Fibroblast of lung (primary cell): ENCODE results near the gene COL27A1.

Experiments
- EZH2 ChIP-seq: IDR thresholded peaks from 2 replicates; pipeline ENCODE4 v1.5.1; 2012; ENCODE audit warnings: low read length, control low read depth, mild to moderate bottlenecking; ENCODE audit errors: missing control alignments
- TF ChIP-seq, protein P1 (sequence below), 2 donors: IDR thresholded peaks in 1 of 2; conservative IDR thresholded peaks in 1 of 2; 1 replicate in 1 of 2; 2 replicates in 1 of 2; pipeline ENCODE4 v1.5.1; 2011 to 2012; ENCODE audit warnings: low read length in 2 of 2, control low read depth in 1 of 2, inconsistent platforms in 1 of 2, low read depth in 1 of 2, mild to moderate bottlenecking in 1 of 2

DNA sequence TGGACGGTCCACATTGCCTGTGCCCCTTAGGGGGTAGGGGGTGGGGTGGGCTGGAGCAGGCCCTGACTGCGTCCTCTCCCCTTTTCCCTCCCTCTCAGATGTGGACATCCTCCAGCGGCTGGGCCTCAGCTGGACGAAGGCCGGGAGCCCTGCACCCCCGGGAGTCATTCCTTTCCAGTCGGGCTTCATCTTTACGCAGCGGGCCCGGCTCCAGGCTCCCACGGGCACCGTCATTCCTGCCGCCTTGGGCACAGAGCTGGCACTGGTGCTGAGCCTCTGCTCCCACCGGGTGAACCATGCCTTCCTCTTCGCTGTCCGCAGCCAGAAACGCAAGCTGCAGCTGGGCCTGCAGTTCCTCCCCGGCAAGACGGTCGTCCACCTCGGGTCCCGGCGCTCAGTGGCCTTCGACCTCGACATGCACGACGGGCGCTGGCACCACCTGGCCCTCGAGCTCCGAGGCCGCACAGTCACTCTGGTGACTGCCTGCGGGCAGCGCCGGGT, 12.3 kb downstream of the COL27A1 start:
- TF ChIP-seq, protein P1, sequence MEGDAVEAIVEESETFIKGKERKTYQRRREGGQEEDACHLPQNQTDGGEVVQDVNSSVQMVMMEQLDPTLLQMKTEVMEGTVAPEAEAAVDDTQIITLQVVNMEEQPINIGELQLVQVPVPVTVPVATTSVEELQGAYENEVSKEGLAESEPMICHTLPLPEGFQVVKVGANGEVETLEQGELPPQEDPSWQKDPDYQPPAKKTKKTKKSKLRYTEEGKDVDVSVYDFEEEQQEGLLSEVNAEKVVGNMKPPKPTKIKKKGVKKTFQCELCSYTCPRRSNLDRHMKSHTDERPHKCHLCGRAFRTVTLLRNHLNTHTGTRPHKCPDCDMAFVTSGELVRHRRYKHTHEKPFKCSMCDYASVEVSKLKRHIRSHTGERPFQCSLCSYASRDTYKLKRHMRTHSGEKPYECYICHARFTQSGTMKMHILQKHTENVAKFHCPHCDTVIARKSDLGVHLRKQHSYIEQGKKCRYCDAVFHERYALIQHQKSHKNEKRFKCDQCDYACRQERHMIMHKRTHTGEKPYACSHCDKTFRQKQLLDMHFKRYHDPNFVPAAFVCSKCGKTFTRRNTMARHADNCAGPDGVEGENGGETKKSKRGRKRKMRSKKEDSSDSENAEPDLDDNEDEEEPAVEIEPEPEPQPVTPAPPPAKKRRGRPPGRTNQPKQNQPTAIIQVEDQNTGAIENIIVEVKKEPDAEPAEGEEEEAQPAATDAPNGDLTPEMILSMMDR (conservative IDR thresholded peaks at IDR 0.05 in 1 of 2, IDR thresholded peaks at IDR 0.05 in 1 of 2; ENCODE audit: low read depth in 1 of 2, low read length in 2 of 2) = no peak
- TF ChIP-seq EZH2 = no peak
